AG09309 (cell line): ENCODE data around the gene PTCSC3.

Source experiments
- DNase-seq: peaks from one replicate; pipeline ENCODE4 v3.0.0-alpha.2; 2010; ENCODE audit warnings: low read depth
- H3K4me3 ChIP-seq: 2 replicates; pipeline ENCODE4 v1.5.1; 2011; ENCODE audit warnings: mild to moderate bottlenecking, low read depth, low read length, moderate library complexity; ENCODE audit not compliant: control insufficient read depth
- CTCF ChIP-seq: IDR thresholded peaks from 2 replicates; pipeline ENCODE4 v1.5.1; 2011; ENCODE audit warnings: mild to moderate bottlenecking, low read depth, low read length, inconsistent platforms; ENCODE audit not compliant: insufficient read depth, control insufficient read depth; ENCODE audit errors: missing control alignments

PTCSC3 gene

GRCh38 chr14:36097356-36097755 lies 79.2 kb downstream of the PTCSC3 start:
- TF ChIP-seq CTCF, result no peak

GRCh38 chr14:36096090-36096489 lies 80.4 kb downstream of the PTCSC3 start:
- H3K4me3 ChIP-seq, result no peak overlapping the region
- DNase-seq, result no peak
- TF ChIP-seq CTCF, result no peak

More at GRCh38 chr14:36097356-36097755, 79.2 kb downstream of the PTCSC3 start:
- no peak overlapping the region for H3K4me3 ChIP-seq
- DNase-seq, result no peak

GRCh38 chr14:36094963-36095362 lies 81.6 kb downstream of the PTCSC3 start:
- TF ChIP-seq CTCF, result no peak
- no peak for DNase-seq
- no peak overlapping the region for H3K4me3 ChIP-seq

GRCh38 chr14:36091096-36091495 lies 85.4 kb downstream of the PTCSC3 start:
- no peak for TF ChIP-seq CTCF
- peak; percentile 56 for DNase-seq
- H3K4me3 ChIP-seq, result no peak overlapping the region

- TF ChIP-seq CTCF, result no peak
- no peak for DNase-seq
- no peak overlapping the region for H3K4me3 ChIP-seq
Measured at GRCh38 chr14:36087411-36087810, 89.1 kb downstream of the PTCSC3 start.

- TF ChIP-seq CTCF, result no peak
- DNase-seq, result no peak
- no peak overlapping the region for H3K4me3 ChIP-seq
Measured at GRCh38 chr14:36086629-36087395, 89.7 kb downstream of the PTCSC3 start.

GRCh38 chr14:36085861-36086260 lies 90.7 kb downstream of the PTCSC3 start:
- TF ChIP-seq CTCF, result no peak
- H3K4me3 ChIP-seq, result no peak overlapping the region
- DNase-seq, result no peak
